Gastrocnemius medialis (tissue), 4 donors: ENCODE measurements around the gene GALNTL6.

Experiments
- CTCF ChIP-seq, 5 experiments: fragments of 450-650 bp in 3 of 5; fragments of 200-600 bp in 2 of 5; sonication (generic) in 2 of 5; IDR thresholded peaks in 4 of 5; conservative IDR thresholded peaks in 1 of 5; 1 replicate in 4 of 5; 2 replicates in 1 of 5; pipeline ENCODE4 v1.5.1; 2016 to 2019; ENCODE audit warnings: antibody characterized with exemption in 5 of 5, mild to moderate bottlenecking in 3 of 5, moderate library complexity in 3 of 5
- POLR2A ChIP-seq, 2 donors: fragments of 450-650 bp; IDR thresholded peaks; one replicate each; pipeline ENCODE4 v1.6.1; 2017; ENCODE audit warnings: antibody characterized with exemption in 2 of 2, mild to moderate bottlenecking in 2 of 2, moderate library complexity in 2 of 2

- no peak for TF ChIP-seq CTCF (IDR thresholded peaks at IDR 0.05 in 4 of 5, conservative IDR thresholded peaks at IDR 0.05 in 1 of 5)
- TF ChIP-seq POLR2A (IDR thresholded peaks at IDR 0.05), result no peak
Measured at GRCh38 chr4:172011196-172011595, 198.0 kb downstream of the GALNTL6 start.
